ENCODE results near the gene RAD51B.

Gene RAD51B

GRCh38 chr14:68771631-68772030 lies 952.1 kb downstream of the RAD51B start:
- no peak for DNase-seq (ENCODE audit: low read depth in 3 of 3)

- no peak for DNase-seq (ENCODE audit: low read depth in 3 of 3)
Observed at GRCh38 chr14:68772761-68773381, 953.3 kb downstream of the RAD51B start.

GRCh38 chr14:68774771-68775613 lies 955.4 kb downstream of the RAD51B start:
- no peak for DNase-seq (ENCODE audit: low read depth in 3 of 3)

GRCh38 chr14:68775614-68776126 lies 956.1 kb downstream of the RAD51B start:
- DNase-seq (ENCODE audit: low read depth in 3 of 3) = no peak

GRCh38 chr14:68777644-68778043 lies 958.1 kb downstream of the RAD51B start:
- DNase-seq (ENCODE audit: low read depth in 3 of 3) = no peak

Data from stimulated activated CD4-positive, alpha-beta T cell treated with anti-CD3 and anti-CD28 coated beads, TNF-alpha, amount 100 ng/mL, for 4 hours (primary cell).